GM12878 (cell line): ENCODE results near the gene DPP6. TPM values are rescaled to one million over a fixed set of nuclear protein-coding genes. Genes with fewer than 3 reads are reported as not detected.

Experiments
- ATAC-seq: fragments of 200-7000 bp; cut with Tn5 transposase; 3 replicates; pipeline ENCODE4 v1.9.1; 2020; ENCODE audit warnings: mild to moderate bottlenecking, moderate library complexity
- BruUV-seq: library from RNA; stranded (reverse); fragments of 400-500 nt; replicated peaks from 2 replicates; lab custom pipeline; 2021; lab: Mats Ljungman, UMichigan
- CTCF ChIA-PET: fragments of 300-600 bp; sonication (Branson Sonifier 250); formaldehyde crosslinking; extraction: SDS; loops from one replicate; lab custom pipeline; 2021; ENCODE audit warnings: inconsistent platforms; lab: Yijun Ruan, JAX
- POLR2A ChIA-PET: fragments of 350-600 bp; formaldehyde crosslinking; extraction: SDS; loops from one replicate; lab custom pipeline; 2021; ENCODE audit warnings: inconsistent platforms; lab: Charles Lee
- RAD21 ChIA-PET: fragments of 300-600 bp; sonication (Branson Sonifier 250); formaldehyde crosslinking; loops from one replicate; lab custom pipeline; 2023; ENCODE audit warnings: antibody characterized with exemption; ENCODE audit not compliant: unreplicated experiment; lab: Charles Lee
- SMC1A ChIA-PET: fragments of 300-600 bp; sonication (Branson Sonifier 250); formaldehyde crosslinking; loops from one replicate; lab custom pipeline; 2023; ENCODE audit not compliant: unreplicated experiment, uncharacterized antibody; lab: Charles Lee
- DNase-seq: peaks from one replicate; pipeline ENCODE4 v3.0.0-alpha.2; 2011; ENCODE audit warnings: low read depth, low spot score
- FAIRE-seq: peaks from 3 replicates; lab custom pipeline; 2011; peaks lifted over from hg19 to GRCh38; lab: Jason Lieb, UNC
- H2AFZ ChIP-seq: 2 replicates; pipeline ENCODE4 v1.6.0; 2011; ENCODE audit warnings: low read depth, low read length, control low read depth; ENCODE audit not compliant: control insufficient read depth
- H3K27ac ChIP-seq: 2 replicates; pipeline ENCODE4 v1.5.1; 2011; ENCODE audit warnings: control low read depth; ENCODE audit not compliant: control insufficient read depth, insufficient read depth
- H3K27me3 ChIP-seq, 2 experiments: replicated peaks in 1 of 2; 2 replicates each; pipeline versions ENCODE4 v1.6.0 to v1.6.1; 2011; ENCODE audit warnings: low read length in 1 of 2; ENCODE audit not compliant: control insufficient read depth in 2 of 2, insufficient read depth in 2 of 2
- H3K36me3 ChIP-seq, 2 experiments: 2 replicates each; pipeline ENCODE4 v1.5.1; 2011; ENCODE audit warnings: low read length in 1 of 2; ENCODE audit not compliant: control insufficient read depth in 2 of 2, insufficient read depth in 2 of 2
- H3K4me1 ChIP-seq: 2 replicates; pipeline ENCODE4 v1.6.1; 2011; ENCODE audit warnings: mild to moderate bottlenecking, low read length, moderate library complexity, mixed read lengths; ENCODE audit not compliant: control insufficient read depth, insufficient read depth
- H3K4me2 ChIP-seq: 2 replicates; pipeline ENCODE4 v1.6.0; 2011; ENCODE audit warnings: control low read depth; ENCODE audit not compliant: control insufficient read depth, insufficient read depth
- H3K4me3 ChIP-seq: fragments of 200-600 bp; sonication (generic); 2 replicates; pipeline ENCODE4 v1.5.1; 2016
- H3K79me2 ChIP-seq: 2 replicates; pipeline ENCODE4 v1.6.0; 2011; ENCODE audit warnings: low read length; ENCODE audit not compliant: control insufficient read depth, insufficient read depth
- H3K9ac ChIP-seq: 2 replicates; pipeline ENCODE4 v1.8.0; 2011; ENCODE audit warnings: low read length, control low read depth, mixed read lengths; ENCODE audit not compliant: control insufficient read depth, insufficient read depth
- H3K9me3 ChIP-seq: replicated peaks from 3 replicates; pipeline ENCODE4 v1.5.1; 2011; ENCODE audit warnings: mild to moderate bottlenecking, low read length; ENCODE audit not compliant: control insufficient read depth, insufficient read depth
- H4K20me1 ChIP-seq: 2 replicates; pipeline ENCODE4 v1.6.0; 2011; ENCODE audit not compliant: control insufficient read depth, insufficient read depth
- CHD2 ChIP-seq: IDR thresholded peaks from 2 replicates; pipeline ENCODE4 v1.6.1; 2011; ENCODE audit warnings: low read depth, low read length, improper control_type of control experiment, borderline replicate concordance
- FOXM1 ChIP-seq: IDR thresholded peaks from 2 replicates; pipeline ENCODE4 v1.6.1; 2012; ENCODE audit warnings: low read depth, mild to moderate bottlenecking, inconsistent platforms, low read length, moderate library complexity
- MEF2B ChIP-seq: fragments of 450-650 bp; IDR thresholded peaks from 2 replicates; pipeline ENCODE4 v1.6.1; 2018; ENCODE audit warnings: mild to moderate bottlenecking, moderate library complexity; ENCODE audit not compliant: partially characterized antibody, poor library complexity, severe bottlenecking
- RB1 ChIP-seq: fragments of 450-650 bp; formaldehyde crosslinking; IDR thresholded peaks from 2 replicates; pipeline ENCODE4 v1.6.1; 2017; ENCODE audit warnings: mild to moderate bottlenecking, borderline replicate concordance
- SRF ChIP-seq, 2 experiments: IDR thresholded peaks; 2 replicates each; pipeline ENCODE4 v1.6.1; 2011; ENCODE audit warnings: low read depth in 2 of 2, low read length in 2 of 2, mild to moderate bottlenecking in 1 of 2, moderate library complexity in 1 of 2
- WGBS: methylation state at CpG from one replicate; pipeline ENCODE4 v1.1.6; 2016; ENCODE audit warnings: low lambda C conversion rate; ENCODE audit not compliant: insufficient replicate concordance, insufficient coverage; ENCODE audit errors: missing lambda C conversion rate; 5-methylcytosine and 5-hydroxymethylcytosine counted together
- in situ Hi-C: fragments of 300-500 bp; cut with MboI; formaldehyde crosslinking; loops from 9 replicates; pipeline ENCODE4 v1.14.3; 2018; ENCODE audit warnings: mixed read lengths
- intact Hi-C: fragments of 100-400 bp; cut with micrococcal nuclease; formaldehyde crosslinking; loops from one replicate; pipeline ENCODE4 v1.14.2; 2022; ENCODE audit not compliant: unreplicated experiment
- polyA plus RNA-seq, 11 experiments: library from polyadenylated mRNA; depleted of rRNA in 4 of 11; unstranded in 6 of 11; stranded (reverse) in 5 of 11; fragments of >200 nt; fragmentation: Nextera tagmentation in 4 of 11; fragmentation: Illumina TruSeq in 1 of 11; extraction: Ambion mirVana in 4 of 11; extraction: Trizol in 1 of 11; gene quantifications; 1 replicate in 1 of 11; 2 replicates in 10 of 11; pipeline versions ENCODE4 v1.2.1 to v1.2.3, GENCODE V29; 2011 to 2016; ENCODE audit warnings: inconsistent platforms in 2 of 11, missing spikeins in 2 of 11, low read depth in 1 of 11
- total RNA-seq, 4 experiments: library from RNA; depleted of rRNA in 3 of 4; stranded (reverse); fragments of >200 nt in 3 of 4; fragmentation: Illumina TruSeq in 1 of 4; extraction: Trizol in 1 of 4; gene quantifications; 2 replicates each; pipeline versions ENCODE4 v1.2.1 to v1.2.3, GENCODE V29; 2013 to 2021
- TF ChIP-seq, protein P1 (sequence below): fragments of 450-650 bp; formaldehyde crosslinking; IDR thresholded peaks from 2 replicates; pipeline ENCODE4 v1.4.0; 2022; ENCODE audit warnings: mild to moderate bottlenecking, moderate library complexity
- TF ChIP-seq, protein P2 (sequence below): IDR thresholded peaks from 2 replicates; pipeline ENCODE4 v1.6.1; 2012; ENCODE audit warnings: low read depth, low read length, improper control_type of control experiment

DPP6 gene
- total and polyA plus RNA-seq, 10 of the 15 experiments (the other 5 are each of a cell fraction or from before 2014, with no cell fraction given) = not detected

DNA sequence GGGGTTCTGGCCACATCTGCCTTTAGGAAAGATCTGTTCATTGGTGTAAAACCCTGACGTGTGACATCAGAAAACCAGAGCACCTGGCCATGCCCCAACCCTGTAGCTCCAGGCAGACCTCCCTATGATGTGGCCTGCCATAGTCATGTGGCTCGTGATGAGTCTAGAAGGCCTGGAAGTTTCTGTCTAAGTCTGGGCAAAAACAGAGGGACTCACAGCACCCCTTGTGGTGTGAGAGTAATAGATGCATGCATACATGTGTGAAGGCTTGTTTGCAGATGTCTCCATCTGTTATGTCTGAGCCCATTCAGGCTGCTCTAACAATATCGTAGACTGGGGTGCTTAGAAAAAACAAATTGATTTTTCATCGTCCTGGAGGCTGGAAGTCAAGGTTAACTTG is 641.5 kb downstream of the DPP6 start:
- no peaks in the 10 kb centered on the region for H4K20me1 ChIP-seq
- no peak overlapping the region for H3K4me3 ChIP-seq
- SMC1A ChIA-PET = no interaction called here
- no TSS peak for BruUV-seq
- H3K4me1 ChIP-seq = no peaks in the 10 kb centered on the region
- H3K27me3 ChIP-seq = no peaks in the 10 kb centered on the region
- no peaks in the 10 kb centered on the region for H3K36me3 ChIP-seq
- in situ Hi-C loops = no loop called here
- DNase-seq = no peak
- no peak overlapping the region for H2AFZ ChIP-seq
- POLR2A ChIA-PET = no interaction called here
- 4% methylated on average over 4 of the region's 4 CpGs for WGBS
- H3K9ac ChIP-seq = no peak overlapping the region
- CTCF ChIA-PET = no interaction called here
- no peak for TF ChIP-seq RB1
- no peak for TF ChIP-seq SRF (IDR thresholded peaks at IDR 0.05; ENCODE audit: low read depth in 2 of 2, low read length in 2 of 2)
- TF ChIP-seq, protein P1, sequence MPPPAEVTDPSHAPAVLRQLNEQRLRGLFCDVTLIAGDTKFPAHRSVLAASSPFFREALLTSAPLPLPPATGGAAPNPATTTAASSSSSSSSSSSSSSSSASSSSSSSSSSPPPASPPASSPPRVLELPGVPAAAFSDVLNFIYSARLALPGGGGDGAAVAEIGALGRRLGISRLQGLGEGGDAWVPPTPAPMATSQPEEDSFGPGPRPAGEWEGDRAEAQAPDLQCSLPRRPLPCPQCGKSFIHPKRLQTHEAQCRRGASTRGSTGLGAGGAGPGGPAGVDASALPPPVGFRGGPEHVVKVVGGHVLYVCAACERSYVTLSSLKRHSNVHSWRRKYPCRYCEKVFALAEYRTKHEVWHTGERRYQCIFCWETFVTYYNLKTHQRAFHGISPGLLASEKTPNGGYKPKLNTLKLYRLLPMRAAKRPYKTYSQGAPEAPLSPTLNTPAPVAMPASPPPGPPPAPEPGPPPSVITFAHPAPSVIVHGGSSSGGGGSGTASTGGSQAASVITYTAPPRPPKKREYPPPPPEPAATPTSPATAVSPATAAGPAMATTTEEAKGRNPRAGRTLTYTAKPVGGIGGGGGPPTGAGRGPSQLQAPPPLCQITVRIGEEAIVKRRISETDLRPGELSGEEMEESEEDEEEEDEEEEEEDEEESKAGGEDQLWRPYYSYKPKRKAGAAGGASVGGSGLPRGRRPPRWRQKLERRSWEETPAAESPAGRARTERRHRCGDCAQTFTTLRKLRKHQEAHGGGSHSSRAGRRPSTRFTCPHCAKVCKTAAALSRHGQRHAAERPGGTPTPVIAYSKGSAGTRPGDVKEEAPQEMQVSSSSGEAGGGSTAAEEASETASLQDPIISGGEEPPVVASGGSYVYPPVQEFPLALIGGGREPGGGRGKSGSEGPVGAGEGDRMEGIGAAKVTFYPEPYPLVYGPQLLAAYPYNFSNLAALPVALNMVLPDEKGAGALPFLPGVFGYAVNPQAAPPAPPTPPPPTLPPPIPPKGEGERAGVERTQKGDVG (CRISPR knock-in tag) = no peak
- TF ChIP-seq CHD2 = no peak
- TF ChIP-seq, protein P2, sequence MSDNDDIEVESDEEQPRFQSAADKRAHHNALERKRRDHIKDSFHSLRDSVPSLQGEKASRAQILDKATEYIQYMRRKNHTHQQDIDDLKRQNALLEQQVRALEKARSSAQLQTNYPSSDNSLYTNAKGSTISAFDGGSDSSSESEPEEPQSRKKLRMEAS = no peak
- no peak for TF ChIP-seq MEF2B
- no peak for TF ChIP-seq FOXM1
- no peak for FAIRE-seq
- H3K4me2 ChIP-seq = no peak overlapping the region
- H3K79me2 ChIP-seq = no peaks in the 10 kb centered on the region
- no peak overlapping the region for H3K27ac ChIP-seq
- intact Hi-C loops = no loop called here
- no peak for ATAC-seq
- H3K9me3 ChIP-seq = no peaks in the 10 kb centered on the region
- RAD21 ChIA-PET = no interaction called here
